IMR-90 (cell line): ENCODE results near the gene NKX6-2. TPM values are rescaled to one million over a fixed set of nuclear protein-coding genes. Genes with fewer than 3 reads are reported as not detected.

ENCODE experiments used
- ATAC-seq: fragments of 200-7000 bp; cut with Tn5 transposase; 2 replicates; pipeline ENCODE4 v1.9.1; 2020; ENCODE audit warnings: low read depth, mild to moderate bottlenecking, moderate library complexity
- BruUV-seq: library from RNA; stranded (reverse); fragments of 400-500 nt; replicated peaks from 2 replicates; lab custom pipeline; 2021; lab: Mats Ljungman, UMichigan
- CTCF ChIA-PET: fragments of 300-600 bp; formaldehyde crosslinking; extraction: SDS; loops from one replicate; lab custom pipeline; 2021; ENCODE audit warnings: antibody characterized with exemption; lab: Yijun Ruan, JAX
- POLR2A ChIA-PET: fragments of 300-600 bp; sonication (Branson Sonifier 250); formaldehyde crosslinking; loops from one replicate; lab custom pipeline; 2022; ENCODE audit warnings: antibody characterized with exemption; ENCODE audit not compliant: unreplicated experiment; lab: Charles Lee
- DNase-seq: peaks from one replicate; pipeline ENCODE4 v3.0.0; 2013
- H2AFZ ChIP-seq: replicated peaks from 2 replicates; pipeline ENCODE3; 2013; ENCODE audit warnings: low read length, mild to moderate bottlenecking; ENCODE audit not compliant: poor library complexity
- H2AK5ac ChIP-seq: 2 replicates; pipeline ENCODE4 v1.6.1; 2013; ENCODE audit warnings: low read depth, low read length, inconsistent platforms
- H2AK9ac ChIP-seq: replicated peaks from 2 replicates; pipeline ENCODE3; 2013; ENCODE audit warnings: mild to moderate bottlenecking, low read depth, low read length, moderate library complexity; ENCODE audit not compliant: poor library complexity
- H2BK120ac ChIP-seq: 2 replicates; pipeline ENCODE4 v1.6.1; 2013; ENCODE audit warnings: low read depth, low read length, inconsistent platforms
- H2BK15ac ChIP-seq: 3 replicates; pipeline ENCODE4 v1.6.1; 2013; ENCODE audit warnings: low read depth, low read length, inconsistent platforms
- H2BK20ac ChIP-seq: 2 replicates; pipeline ENCODE4 v1.6.1; 2013; ENCODE audit warnings: low read depth, mild to moderate bottlenecking, inconsistent platforms, low read length, moderate library complexity
- H2BK5ac ChIP-seq: 2 replicates; pipeline ENCODE4 v1.6.1; 2013; ENCODE audit warnings: mild to moderate bottlenecking, low read depth, low read length, inconsistent platforms; ENCODE audit not compliant: poor library complexity, severe bottlenecking
- H3K14ac ChIP-seq: replicated peaks from 2 replicates; pipeline ENCODE4 v1.6.1; 2013; ENCODE audit warnings: low read depth, low read length, inconsistent platforms
- H3K18ac ChIP-seq: 2 replicates; pipeline ENCODE4 v1.6.1; 2013; ENCODE audit warnings: low read depth, low read length, control low read depth
- H3K23ac ChIP-seq: 2 replicates; pipeline ENCODE4 v1.6.1; 2013; ENCODE audit warnings: low read depth, low read length, inconsistent platforms
- H3K27ac ChIP-seq: 2 replicates; pipeline ENCODE4 v1.5.1; 2013; ENCODE audit warnings: mild to moderate bottlenecking, control low read depth, low read length; ENCODE audit not compliant: insufficient read depth
- H3K27me3 ChIP-seq: 2 replicates; pipeline ENCODE4 v1.6.1; 2013; ENCODE audit warnings: low read length; ENCODE audit not compliant: control insufficient read depth, insufficient read depth
- H3K36me3 ChIP-seq: 2 replicates; pipeline ENCODE4 v1.6.1; 2013; ENCODE audit warnings: low read length, mixed read lengths; ENCODE audit not compliant: control insufficient read depth, insufficient read depth
- H3K4ac ChIP-seq: 2 replicates; pipeline ENCODE4 v1.6.1; 2013; ENCODE audit warnings: low read depth, low read length, inconsistent platforms
- H3K4me1 ChIP-seq: 2 replicates; pipeline ENCODE4 v1.6.1; 2013; ENCODE audit warnings: low read length, mixed read lengths; ENCODE audit not compliant: control insufficient read depth, insufficient read depth
- H3K4me2 ChIP-seq: 2 replicates; pipeline ENCODE4 v1.6.1; 2013; ENCODE audit warnings: low read depth, mild to moderate bottlenecking, control low read depth, low read length, moderate library complexity
- H3K4me3 ChIP-seq: 2 replicates; pipeline ENCODE4 v1.5.1; 2013; ENCODE audit warnings: low read depth, mild to moderate bottlenecking, control low read depth, low read length, moderate library complexity; ENCODE audit not compliant: insufficient read depth
- H3K56ac ChIP-seq: 2 replicates; pipeline ENCODE4 v1.6.1; 2013; ENCODE audit warnings: low read length, inconsistent platforms; ENCODE audit not compliant: insufficient read depth; ENCODE audit errors: extremely low read depth
- H3K79me1 ChIP-seq, 2 experiments: 2 replicates each; pipeline ENCODE4 v1.6.1; 2013; ENCODE audit warnings: low read length in 2 of 2, inconsistent platforms in 1 of 2, low read depth in 1 of 2
- H3K9ac ChIP-seq: 2 replicates; pipeline ENCODE4 v1.6.1; 2013; ENCODE audit warnings: low read depth, low read length, control low read depth
- H3K9me1 ChIP-seq: 2 replicates; pipeline ENCODE4 v1.6.1; 2013; ENCODE audit warnings: low read length, inconsistent platforms; ENCODE audit not compliant: insufficient read depth
- H3K9me3 ChIP-seq: 2 replicates; pipeline ENCODE4 v1.6.1; 2013; ENCODE audit warnings: low read length; ENCODE audit not compliant: control insufficient read depth, insufficient read depth
- H4K20me1 ChIP-seq: 2 replicates; pipeline ENCODE4 v1.6.1; 2013; ENCODE audit warnings: low read length, inconsistent platforms; ENCODE audit not compliant: insufficient read depth
- H4K5ac ChIP-seq: 2 replicates; pipeline ENCODE4 v1.6.1; 2013; ENCODE audit warnings: mild to moderate bottlenecking, low read depth, low read length, control low read depth
- H4K8ac ChIP-seq, 2 experiments: 2 replicates each; pipeline ENCODE4 v1.6.1; 2013; ENCODE audit warnings: low read depth in 2 of 2, low read length in 2 of 2, control low read depth in 1 of 2, inconsistent platforms in 1 of 2
- H4K91ac ChIP-seq: 2 replicates; pipeline ENCODE4 v1.6.1; 2013; ENCODE audit warnings: low read depth, low read length, inconsistent platforms; ENCODE audit not compliant: insufficient read depth
- BHLHE40 ChIP-seq: fragments of 150-350 bp; IDR thresholded peaks from 2 replicates; pipeline ENCODE4 v1.6.1; 2016; ENCODE audit warnings: mild to moderate bottlenecking, low read depth, low read length
- CHD1 ChIP-seq: IDR thresholded peaks from 2 replicates; pipeline ENCODE4 v1.6.1; 2012; ENCODE audit warnings: low read depth, low read length, improper control_type of control experiment
- CTCF ChIP-seq: conservative IDR thresholded peaks from 2 replicates; pipeline ENCODE4 v1.5.1; 2012; ENCODE audit warnings: mild to moderate bottlenecking, low read depth, low read length, improper control_type of control experiment
- FOS ChIP-seq: fragments of 150-350 bp; IDR thresholded peaks from 2 replicates; pipeline ENCODE4 v1.6.1; 2016; ENCODE audit warnings: low read depth, low read length
- MAFK ChIP-seq: IDR thresholded peaks from 2 replicates; pipeline ENCODE4 v1.6.1; 2012; ENCODE audit warnings: low read depth, low read length, improper control_type of control experiment
- MXI1 ChIP-seq: IDR thresholded peaks from 2 replicates; pipeline ENCODE4 v1.6.1; 2012; ENCODE audit warnings: low read depth, mild to moderate bottlenecking, low read length, moderate library complexity, borderline replicate concordance
- NFE2L2 ChIP-seq: fragments of 150-350 bp; IDR thresholded peaks from 2 replicates; pipeline ENCODE4 v1.6.1; 2016; ENCODE audit warnings: low read depth, mild to moderate bottlenecking, low read length
- POLR2A ChIP-seq: IDR thresholded peaks from 2 replicates; pipeline ENCODE4 v1.6.1; 2012; ENCODE audit warnings: mild to moderate bottlenecking, low read depth, low read length
- RAD21 ChIP-seq: IDR thresholded peaks from 2 replicates; pipeline ENCODE4 v1.6.1; 2012; ENCODE audit warnings: low read length, improper control_type of control experiment
- RCOR1 ChIP-seq: IDR thresholded peaks from 2 replicates; pipeline ENCODE4 v1.6.1; 2012; ENCODE audit warnings: mild to moderate bottlenecking, low read length, improper control_type of control experiment; ENCODE audit not compliant: insufficient replicate concordance
- SMC3 ChIP-seq: fragments of 150-350 bp; IDR thresholded peaks from 2 replicates; pipeline ENCODE4 v1.6.1; 2016; ENCODE audit warnings: low read depth, mild to moderate bottlenecking, antibody characterized with exemption, low read length, moderate library complexity
- WGBS, 2 experiments: methylation state at CpG; one replicate each; pipeline versions ENCODE4 v1.1.5 to v1.1.7; 2013; ENCODE audit warnings: missing lambda C conversion rate in 2 of 2; ENCODE audit not compliant: insufficient read length in 1 of 2; ENCODE audit errors: extremely low coverage in 2 of 2; 5-methylcytosine and 5-hydroxymethylcytosine counted together
- dilution Hi-C: fragments of 300-500 bp; cut with HindIII; formaldehyde crosslinking; loops from one replicate; pipeline ENCODE4 v1.14.3; 2018; ENCODE audit warnings: low sequenced_read_pairs; ENCODE audit not compliant: unreplicated experiment
- in situ Hi-C: fragments of 300-500 bp; cut with MboI; formaldehyde crosslinking; loops from 3 replicates; pipeline ENCODE4 v1.14.3; 2019; ENCODE audit warnings: low sequenced_read_pairs, inconsistent platforms, mixed read lengths
- intact Hi-C: fragments of 100-400 bp; cut with micrococcal nuclease; formaldehyde crosslinking; loops from 2 replicates; pipeline ENCODE4 v1.10.0; 2022
- polyA plus RNA-seq, 3 experiments: library from polyadenylated mRNA; depleted of rRNA; stranded (reverse); fragments of >200 nt; gene quantifications; 2 replicates each; pipeline ENCODE4 v1.2.3, GENCODE V29; 2012; ENCODE audit warnings: low replicate concordance in 1 of 3
- total RNA-seq: library from RNA; depleted of rRNA; stranded (reverse); fragments of >200 nt; gene quantifications from 2 replicates; pipeline ENCODE4 v1.2.3, GENCODE V29; 2012
- TF ChIP-seq, protein P1 (sequence below): fragments of 150-350 bp; IDR thresholded peaks from 2 replicates; pipeline ENCODE4 v1.6.1; 2016; ENCODE audit warnings: low read depth, mild to moderate bottlenecking, low read length, moderate library complexity, borderline replicate concordance
- TF ChIP-seq, protein P2 (sequence below): fragments of 150-350 bp; IDR thresholded peaks from 2 replicates; pipeline ENCODE4 v1.6.1; 2017; ENCODE audit warnings: mild to moderate bottlenecking, antibody characterized with exemption, low read length, low read depth

NKX6-2 gene
- total and polyA plus RNA-seq, 2 of the 4 experiments (the other 2 are of a cell fraction), result not detected

DNA sequence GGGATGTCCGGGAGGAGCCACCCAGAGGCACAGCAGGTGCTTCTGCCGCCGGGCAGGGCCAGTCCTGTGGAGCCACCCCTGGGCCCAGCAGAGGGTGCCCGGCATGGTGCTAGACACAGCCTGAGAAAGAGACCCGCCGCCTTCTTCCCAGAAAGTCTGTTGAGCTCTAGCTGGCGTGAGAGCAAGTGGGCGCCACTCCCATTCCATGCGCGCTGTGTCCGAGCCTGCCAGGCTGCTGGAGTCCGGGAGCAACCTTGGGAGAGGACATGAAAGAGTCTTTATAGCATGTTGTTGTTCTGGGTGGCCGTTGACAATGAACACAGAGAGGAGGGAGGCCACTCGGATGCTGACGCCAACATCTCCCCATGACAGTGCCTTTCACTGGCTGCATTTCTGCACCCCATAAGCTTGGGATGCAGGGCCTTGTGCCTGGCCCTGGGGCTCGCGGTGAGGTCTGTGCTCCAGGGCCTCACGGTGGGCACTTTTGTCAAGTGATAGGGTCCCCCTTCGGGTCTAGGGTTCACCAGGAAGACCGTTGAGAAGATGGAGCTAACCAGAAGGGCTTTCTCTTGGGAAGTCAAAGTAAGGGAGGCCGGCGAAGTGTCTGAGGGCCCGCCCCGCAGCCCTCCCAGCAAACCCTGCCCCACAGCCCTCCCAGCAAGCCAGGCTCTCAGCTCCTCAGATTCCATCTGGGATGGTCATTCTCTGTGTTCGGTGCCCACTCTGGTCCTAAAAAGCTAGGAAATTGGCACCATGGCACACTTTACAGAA lies 47.3 kb downstream of the NKX6-2 start:
- no peaks in the 10 kb centered on the region for H3K9me3 ChIP-seq
- no TSS peak for BruUV-seq
- in situ Hi-C loops, result no loop called here
- no peak overlapping the region for H3K23ac ChIP-seq
- no peak overlapping the region for H3K4me2 ChIP-seq
- H3K27me3 ChIP-seq, result no peaks in the 10 kb centered on the region
- H4K8ac ChIP-seq, result no peak overlapping the region
- no peak overlapping the region for H3K27ac ChIP-seq
- TF ChIP-seq FOS (no peak), NFE2L2 (no peak), SMC3 (no peak), CHD1 (no peak), BHLHE40 (no peak), MXI1 (no peak), POLR2A (no peak), MAFK (no peak), CTCF (no peak), RAD21 (no peak), RCOR1 (no peak)
- TF ChIP-seq, protein P1, sequence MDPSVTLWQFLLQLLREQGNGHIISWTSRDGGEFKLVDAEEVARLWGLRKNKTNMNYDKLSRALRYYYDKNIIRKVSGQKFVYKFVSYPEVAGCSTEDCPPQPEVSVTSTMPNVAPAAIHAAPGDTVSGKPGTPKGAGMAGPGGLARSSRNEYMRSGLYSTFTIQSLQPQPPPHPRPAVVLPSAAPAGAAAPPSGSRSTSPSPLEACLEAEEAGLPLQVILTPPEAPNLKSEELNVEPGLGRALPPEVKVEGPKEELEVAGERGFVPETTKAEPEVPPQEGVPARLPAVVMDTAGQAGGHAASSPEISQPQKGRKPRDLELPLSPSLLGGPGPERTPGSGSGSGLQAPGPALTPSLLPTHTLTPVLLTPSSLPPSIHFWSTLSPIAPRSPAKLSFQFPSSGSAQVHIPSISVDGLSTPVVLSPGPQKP, result no peak
- TF ChIP-seq, protein P2, sequence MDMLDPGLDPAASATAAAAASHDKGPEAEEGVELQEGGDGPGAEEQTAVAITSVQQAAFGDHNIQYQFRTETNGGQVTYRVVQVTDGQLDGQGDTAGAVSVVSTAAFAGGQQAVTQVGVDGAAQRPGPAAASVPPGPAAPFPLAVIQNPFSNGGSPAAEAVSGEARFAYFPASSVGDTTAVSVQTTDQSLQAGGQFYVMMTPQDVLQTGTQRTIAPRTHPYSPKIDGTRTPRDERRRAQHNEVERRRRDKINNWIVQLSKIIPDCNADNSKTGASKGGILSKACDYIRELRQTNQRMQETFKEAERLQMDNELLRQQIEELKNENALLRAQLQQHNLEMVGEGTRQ, result no peak
- H3K14ac ChIP-seq, result no peak overlapping the region
- no peak overlapping the region for H2AK5ac ChIP-seq
- no peak overlapping the region for H2BK15ac ChIP-seq
- no peak overlapping the region for H4K5ac ChIP-seq
- H3K4me1 ChIP-seq, result peaks cover 4% of the 10 kb centered on the region
- H4K20me1 ChIP-seq, result no peaks in the 10 kb centered on the region
- dilution Hi-C loops, result no loop called here
- H3K56ac ChIP-seq, result no peak overlapping the region
- H3K4ac ChIP-seq, result no peak overlapping the region
- H3K36me3 ChIP-seq, result no peaks in the 10 kb centered on the region
- no peak overlapping the region for H2BK5ac ChIP-seq
- POLR2A ChIA-PET, result no interaction called here
- H2BK120ac ChIP-seq, result no peak overlapping the region
- no peak overlapping the region for H2AK9ac ChIP-seq
- peaks cover 3% of the 10 kb centered on the region; the same call in 1 of the 2 replicates for H3K9me1 ChIP-seq
- no peak overlapping the region for H2BK20ac ChIP-seq
- intact Hi-C loops, result no loop called here
- DNase-seq, result no peak
- H2AFZ ChIP-seq, result no peak overlapping the region
- CTCF ChIA-PET, result no interaction called here
- H4K91ac ChIP-seq, result no peak overlapping the region
- 96% methylated on average over 13 of the region's 25 CpGs; no CpG with 5 or more reads in 1 of the 2 experiments for WGBS, 2 experiments
- peaks cover 0 to 4% of the 10 kb centered on the region in 2 experiments; a peak in 1 of 4 replicates for H3K79me1 ChIP-seq
- ATAC-seq, result no peak
- no peak overlapping the region for H3K4me3 ChIP-seq
- no peak overlapping the region for H3K18ac ChIP-seq
- H3K9ac ChIP-seq, result no peak overlapping the region
